ENCODE data around the gene ALOX5AP.

Gene ALOX5AP

GRCh38 chr13:30779016-30779415 is 43.7 kb downstream of the ALOX5AP start:
- no peak for FAIRE-seq
- TF ChIP-seq CTCF (IDR thresholded peaks at IDR 0.05; ENCODE audit: insufficient read depth, missing control alignments) = no peak
- no peak for DNase-seq (ENCODE audit: insufficient read length, low spot score)

- FAIRE-seq = no peak
- TF ChIP-seq CTCF (IDR thresholded peaks at IDR 0.05; ENCODE audit: insufficient read depth, missing control alignments) = no peak
- no peak for DNase-seq (ENCODE audit: insufficient read length, low spot score)
Measured at GRCh38 chr13:30779608-30780007, 44.3 kb downstream of the ALOX5AP start.

- DNase-seq (ENCODE audit: insufficient read length, low spot score) (no peak), FAIRE-seq (no peak)
- TF ChIP-seq CTCF (IDR thresholded peaks at IDR 0.05; ENCODE audit: insufficient read depth, missing control alignments) = no peak
Measured at GRCh38 chr13:30780338-30780981, 45.1 kb downstream of the ALOX5AP start.

- no peak for DNase-seq (ENCODE audit: insufficient read length, low spot score)
- no peak for FAIRE-seq
- TF ChIP-seq CTCF (IDR thresholded peaks at IDR 0.05; ENCODE audit: insufficient read depth, missing control alignments) = no peak
Measured at GRCh38 chr13:30785191-30785850, 50.0 kb downstream of the ALOX5AP start.

- FAIRE-seq = no peak
- no peak for TF ChIP-seq CTCF (IDR thresholded peaks at IDR 0.05; ENCODE audit: insufficient read depth, missing control alignments)
- DNase-seq (ENCODE audit: insufficient read length, low spot score) = no peak
Measured at GRCh38 chr13:30786648-30787047, 51.3 kb downstream of the ALOX5AP start.

GRCh38 chr13:30787738-30788525 is 52.6 kb downstream of the ALOX5AP start:
- no peak for DNase-seq (ENCODE audit: insufficient read length, low spot score)
- no peak for FAIRE-seq
- TF ChIP-seq CTCF (IDR thresholded peaks at IDR 0.05; ENCODE audit: insufficient read depth, missing control alignments) = no peak
